ENCODE data around the gene TMEM151B.

TMEM151B gene

DNA sequence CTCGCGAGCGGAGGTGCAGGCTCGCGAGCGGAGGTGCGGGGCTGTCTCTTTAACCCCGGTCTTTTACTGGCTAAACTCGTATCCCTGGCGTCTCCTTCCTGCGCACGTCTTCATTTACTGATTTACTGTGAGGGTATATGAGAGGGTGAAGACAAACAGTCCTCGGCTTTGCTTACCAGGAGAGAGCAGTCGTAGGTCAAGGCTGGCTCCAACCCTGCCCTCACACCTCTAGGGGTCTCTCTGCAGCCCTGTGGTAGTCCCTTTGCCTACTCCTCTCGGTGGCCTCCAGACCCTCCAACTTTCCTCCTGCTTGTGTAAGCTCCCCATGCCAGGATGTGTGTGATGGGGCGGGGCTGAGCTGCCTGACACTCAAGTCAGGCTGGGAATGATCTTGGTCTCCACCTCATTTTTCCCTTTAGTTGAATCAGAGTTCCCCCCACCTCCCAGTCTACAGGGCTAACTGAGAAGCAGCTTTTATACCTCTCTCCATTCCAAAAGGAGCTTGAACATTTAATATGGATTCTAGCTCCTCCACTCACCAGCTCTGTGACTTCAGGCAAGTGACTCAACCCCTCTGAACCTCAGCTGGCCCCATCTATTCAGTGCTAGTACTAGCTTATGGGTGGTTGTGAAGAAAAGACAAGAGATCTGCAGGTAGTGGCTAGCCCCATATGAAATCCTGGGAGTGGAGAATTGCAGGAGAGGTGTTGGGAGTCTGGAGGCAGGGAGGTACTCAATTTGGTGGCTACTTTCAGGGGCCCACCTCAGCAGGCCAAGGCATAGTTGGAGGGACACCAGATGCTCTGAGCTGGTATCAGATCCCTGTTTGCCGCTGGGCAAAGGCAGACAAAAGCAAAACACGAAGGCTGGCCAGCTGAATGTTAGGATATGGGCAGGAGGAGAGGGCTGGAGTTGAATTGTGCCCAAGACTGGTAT is 46.0 kb upstream of the TMEM151B start:
- TF ChIP-seq, protein P1, sequence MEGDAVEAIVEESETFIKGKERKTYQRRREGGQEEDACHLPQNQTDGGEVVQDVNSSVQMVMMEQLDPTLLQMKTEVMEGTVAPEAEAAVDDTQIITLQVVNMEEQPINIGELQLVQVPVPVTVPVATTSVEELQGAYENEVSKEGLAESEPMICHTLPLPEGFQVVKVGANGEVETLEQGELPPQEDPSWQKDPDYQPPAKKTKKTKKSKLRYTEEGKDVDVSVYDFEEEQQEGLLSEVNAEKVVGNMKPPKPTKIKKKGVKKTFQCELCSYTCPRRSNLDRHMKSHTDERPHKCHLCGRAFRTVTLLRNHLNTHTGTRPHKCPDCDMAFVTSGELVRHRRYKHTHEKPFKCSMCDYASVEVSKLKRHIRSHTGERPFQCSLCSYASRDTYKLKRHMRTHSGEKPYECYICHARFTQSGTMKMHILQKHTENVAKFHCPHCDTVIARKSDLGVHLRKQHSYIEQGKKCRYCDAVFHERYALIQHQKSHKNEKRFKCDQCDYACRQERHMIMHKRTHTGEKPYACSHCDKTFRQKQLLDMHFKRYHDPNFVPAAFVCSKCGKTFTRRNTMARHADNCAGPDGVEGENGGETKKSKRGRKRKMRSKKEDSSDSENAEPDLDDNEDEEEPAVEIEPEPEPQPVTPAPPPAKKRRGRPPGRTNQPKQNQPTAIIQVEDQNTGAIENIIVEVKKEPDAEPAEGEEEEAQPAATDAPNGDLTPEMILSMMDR (IDR thresholded peaks at IDR 0.05) = no peak

DNA sequence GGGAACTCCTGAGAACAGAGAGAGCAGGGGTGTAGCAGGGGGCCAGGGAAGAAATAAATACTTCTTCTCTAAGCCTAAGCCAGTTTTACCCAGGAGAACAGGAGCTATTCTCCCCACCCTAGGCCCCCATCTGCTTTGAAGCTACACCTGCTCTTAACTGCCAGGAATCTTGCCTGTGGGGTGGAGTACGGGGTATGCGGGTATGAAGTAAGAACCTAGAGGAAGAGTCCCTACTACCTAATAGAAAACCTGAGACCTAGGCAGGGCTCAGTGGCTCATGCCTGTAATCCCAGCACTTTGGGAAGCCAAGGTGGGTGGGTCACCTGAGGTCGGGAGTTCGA is 45.3 kb upstream of the TMEM151B start:
- TF ChIP-seq, protein P1 (IDR thresholded peaks at IDR 0.05) = no peak

DNA sequence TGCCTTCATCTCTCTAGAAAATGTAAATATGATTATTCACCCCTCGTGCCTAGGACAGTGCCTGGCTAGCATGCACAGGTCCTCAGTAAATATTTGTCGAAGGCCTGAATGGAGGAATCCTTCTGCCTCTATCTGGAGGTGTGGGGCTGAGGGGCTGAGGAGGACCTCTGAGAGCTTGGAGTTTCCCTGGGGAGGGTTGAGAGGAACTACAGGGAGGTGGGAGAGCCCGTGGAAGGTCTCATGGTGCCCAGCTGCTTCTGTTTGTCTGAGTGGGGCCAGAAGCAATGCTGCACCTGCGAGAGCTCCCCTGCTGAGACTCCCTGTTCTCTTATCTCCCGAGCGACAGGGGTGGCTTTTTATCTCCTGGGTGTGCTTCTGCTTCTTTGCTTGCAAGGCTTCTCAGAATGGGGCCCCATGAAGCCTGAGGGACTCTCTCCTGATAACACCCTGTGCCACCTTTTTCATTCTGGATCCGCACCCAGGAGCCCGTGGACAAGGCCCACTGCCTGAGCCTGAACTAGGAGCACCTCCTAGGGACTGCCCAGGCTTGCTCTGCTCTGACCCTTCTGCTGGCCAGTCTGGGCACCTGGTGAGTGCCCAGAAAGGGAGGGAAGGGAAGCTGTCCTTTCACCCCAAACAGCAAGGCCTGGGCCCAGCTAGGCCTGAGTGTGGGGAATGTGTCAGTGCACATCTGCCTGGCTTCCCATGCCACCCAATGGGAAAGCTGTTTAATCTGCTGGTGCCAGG is 44.5 kb upstream of the TMEM151B start:
- TF ChIP-seq, protein P1 (IDR thresholded peaks at IDR 0.05) = no peak

DNA sequence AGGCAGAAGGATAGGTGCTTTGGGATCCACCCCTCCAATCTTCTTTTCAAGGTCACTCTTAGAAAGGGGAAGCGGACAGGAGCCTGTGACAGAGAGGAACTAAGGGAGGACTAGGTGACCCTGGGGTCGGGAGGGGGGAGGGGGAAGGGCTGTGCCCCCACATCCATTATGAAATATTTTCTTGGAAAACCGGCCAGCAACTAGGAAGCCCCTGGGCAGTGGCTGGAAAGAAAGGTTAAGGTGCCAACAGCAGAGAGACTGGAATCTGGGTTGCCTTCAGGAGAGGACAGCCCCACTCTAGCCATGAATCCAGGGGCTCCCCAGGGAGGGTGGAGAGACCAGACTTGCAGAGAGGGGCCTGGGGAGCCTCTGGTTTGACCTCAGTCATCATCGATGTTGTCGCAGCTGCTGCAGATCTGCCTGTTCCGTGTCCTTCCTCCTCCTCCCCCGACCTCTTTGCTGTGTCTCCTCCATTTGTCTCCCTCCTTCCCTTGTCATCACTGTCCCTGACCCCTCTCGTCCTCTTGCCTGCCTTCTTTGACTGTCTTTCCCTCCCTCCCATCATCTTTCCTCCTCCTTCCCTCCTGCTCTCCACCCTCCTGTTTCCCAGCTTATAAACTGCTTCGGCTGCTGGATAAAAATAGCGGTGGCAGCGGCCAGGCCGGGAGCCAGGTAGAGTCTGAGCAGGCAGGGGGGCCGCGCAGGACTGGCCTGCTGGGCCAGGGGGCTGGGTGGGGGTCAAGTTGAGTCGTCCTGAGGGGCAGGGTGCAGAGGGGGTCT is 43.7 kb upstream of the TMEM151B start:
- TF ChIP-seq, protein P1 (IDR thresholded peaks at IDR 0.05) = no peak

DNA sequence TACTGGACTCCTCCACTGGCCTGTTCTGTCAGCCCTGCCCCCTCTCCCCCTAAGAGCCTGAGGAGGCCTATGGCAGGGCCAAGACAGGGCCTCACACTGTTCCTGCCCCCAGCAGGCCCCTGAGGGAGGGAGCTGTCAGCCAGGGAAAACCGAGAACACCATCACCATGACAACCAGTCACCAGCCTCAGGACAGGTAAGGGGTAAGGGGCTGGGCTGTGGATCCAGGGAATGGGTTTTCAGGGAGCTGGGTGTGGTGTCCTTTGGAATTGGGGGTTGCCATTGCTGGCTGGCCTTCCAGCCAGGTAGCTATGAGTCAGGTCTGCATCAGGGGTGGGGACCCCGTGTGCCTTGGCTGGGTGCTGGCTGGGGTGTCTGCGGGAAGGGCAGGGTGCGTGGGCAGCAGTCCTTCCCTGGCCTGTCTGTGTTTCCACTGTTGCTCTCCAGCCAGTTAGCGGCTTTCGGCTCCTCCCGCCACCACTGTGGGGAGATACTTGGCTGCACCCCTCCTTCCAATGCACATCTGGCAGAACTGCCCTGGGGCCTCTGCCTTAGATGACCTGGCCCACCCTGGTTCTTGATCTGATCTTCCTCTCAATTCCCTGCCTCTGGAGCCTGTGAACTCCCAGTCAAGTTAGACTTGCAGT is 43.0 kb upstream of the TMEM151B start:
- TF ChIP-seq, protein P1 (IDR thresholded peaks at IDR 0.05) = no peak

DNA sequence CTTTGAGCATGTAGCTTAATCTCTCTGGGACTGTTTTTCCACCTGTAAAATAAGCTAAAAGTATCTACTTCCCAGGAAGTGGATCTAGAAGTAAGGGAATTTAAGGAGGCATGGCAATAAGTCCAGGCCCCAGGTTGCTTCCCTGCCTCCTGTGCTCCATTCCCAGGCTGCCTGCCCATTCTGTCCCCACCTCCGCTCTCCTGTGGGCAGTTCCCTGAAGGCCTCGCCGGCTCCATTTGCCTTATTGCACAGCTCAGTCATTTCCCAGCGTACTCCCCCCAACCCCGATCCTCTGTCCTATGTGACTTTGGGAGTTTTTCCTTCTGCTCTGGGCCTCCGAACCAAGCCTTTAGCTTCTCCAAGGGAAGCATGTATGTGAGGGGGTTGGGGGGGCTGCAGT is 42.2 kb upstream of the TMEM151B start:
- TF ChIP-seq, protein P1 (IDR thresholded peaks at IDR 0.05) = no peak

DNA sequence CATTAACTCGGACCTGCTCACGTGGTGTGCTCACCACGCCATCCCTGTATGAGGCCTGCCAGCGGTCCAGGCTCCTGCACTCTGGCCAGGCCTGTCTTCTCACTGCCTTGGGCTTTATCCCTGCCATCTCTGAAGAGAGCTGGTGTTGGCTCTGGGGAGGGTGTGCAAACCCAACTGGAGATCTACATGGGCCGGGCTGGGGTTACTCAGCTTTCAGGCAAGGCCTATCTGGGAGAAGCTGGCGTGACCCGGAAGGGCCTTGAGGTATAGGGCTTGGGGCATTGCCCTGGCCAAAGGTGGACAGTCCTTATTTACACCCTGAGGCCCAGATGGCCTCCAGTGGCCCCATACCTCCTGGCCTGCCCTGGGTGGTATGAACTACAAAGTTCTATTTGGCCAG is 41.8 kb upstream of the TMEM151B start:
- TF ChIP-seq, protein P1 (IDR thresholded peaks at IDR 0.05) = no peak
